Trophoblast cell (in vitro differentiated cells and primary cell): ENCODE measurements around the gene HS6ST3.
A peak's percentile ranks its signal among the peaks of the same experiment; 100 is the strongest.

ENCODE experiments used
- DNase-seq, 2 donors: peaks; one replicate each; pipeline ENCODE4 v3.0.0-alpha.2; 2016
- H2AFZ ChIP-seq: 2 replicates; pipeline ENCODE4 v1.6.1; 2013; ENCODE audit warnings: low read length, moderate library complexity, mild to moderate bottlenecking; ENCODE audit not compliant: insufficient read depth, poor library complexity
- H2AK5ac ChIP-seq: 2 replicates; pipeline ENCODE4 v1.6.1; 2013; ENCODE audit warnings: mild to moderate bottlenecking, low read length
- H2BK120ac ChIP-seq: 2 replicates; pipeline ENCODE4 v1.6.1; 2013; ENCODE audit warnings: low read length, mild to moderate bottlenecking, moderate library complexity; ENCODE audit not compliant: insufficient read depth, poor library complexity
- H2BK12ac ChIP-seq: 2 replicates; pipeline ENCODE4 v1.6.1; 2013; ENCODE audit warnings: mild to moderate bottlenecking, low read length, moderate library complexity
- H2BK5ac ChIP-seq: 2 replicates; pipeline ENCODE4 v1.6.1; 2013; ENCODE audit warnings: low read length, low read depth, moderate library complexity, mild to moderate bottlenecking; ENCODE audit not compliant: poor library complexity
- H3K14ac ChIP-seq: 2 replicates; pipeline ENCODE4 v1.6.1; 2013; ENCODE audit warnings: mild to moderate bottlenecking, low read length
- H3K18ac ChIP-seq: 2 replicates; pipeline ENCODE4 v1.6.1; 2013; ENCODE audit warnings: mild to moderate bottlenecking, low read length
- H3K23ac ChIP-seq: 2 replicates; pipeline ENCODE4 v1.6.1; 2013; ENCODE audit warnings: low read length
- H3K27ac ChIP-seq: 2 replicates; pipeline ENCODE4 v1.5.1; 2013; ENCODE audit warnings: low read depth, mild to moderate bottlenecking, inconsistent platforms, low read length, moderate library complexity
- H3K27me3 ChIP-seq: 2 replicates; pipeline ENCODE4 v1.6.1; 2013; ENCODE audit warnings: inconsistent platforms, mild to moderate bottlenecking, low read length, moderate library complexity; ENCODE audit not compliant: insufficient read depth
- H3K36me3 ChIP-seq, 2 experiments: 1 replicate in 1 of 2; 2 replicates in 1 of 2; pipeline ENCODE4 v1.6.1; 2013; ENCODE audit warnings: low read length in 2 of 2, mild to moderate bottlenecking in 2 of 2, moderate library complexity in 1 of 2; ENCODE audit not compliant: insufficient read depth in 2 of 2, control insufficient read depth in 1 of 2
- H3K4ac ChIP-seq: 2 replicates; pipeline ENCODE4 v1.6.1; 2013; ENCODE audit warnings: low read depth, mild to moderate bottlenecking, low read length, moderate library complexity
- H3K4me1 ChIP-seq, 2 experiments: 1 replicate in 1 of 2; 2 replicates in 1 of 2; pipeline ENCODE4 v1.6.1; 2013; ENCODE audit warnings: low read length in 2 of 2, mild to moderate bottlenecking in 2 of 2, moderate library complexity in 1 of 2; ENCODE audit not compliant: insufficient read depth in 2 of 2, control insufficient read depth in 1 of 2
- H3K4me2 ChIP-seq: 2 replicates; pipeline ENCODE4 v1.6.1; 2013; ENCODE audit warnings: inconsistent platforms, mild to moderate bottlenecking, low read length, moderate library complexity
- H3K4me3 ChIP-seq: 2 replicates; pipeline ENCODE4 v1.5.1; 2013; ENCODE audit warnings: mild to moderate bottlenecking, low read depth, low read length, inconsistent platforms
- H3K79me1 ChIP-seq: one replicate; pipeline ENCODE4 v1.6.1; 2013; ENCODE audit warnings: low read length
- H3K79me2 ChIP-seq: 2 replicates; pipeline ENCODE4 v1.6.1; 2013; ENCODE audit warnings: low read length, mild to moderate bottlenecking; ENCODE audit not compliant: control insufficient read depth, insufficient read depth, poor library complexity
- H3K9ac ChIP-seq: 2 replicates; pipeline ENCODE4 v1.6.1; 2013; ENCODE audit warnings: mild to moderate bottlenecking, low read length
- H3K9me3 ChIP-seq: 2 replicates; pipeline ENCODE4 v1.6.1; 2013; ENCODE audit warnings: low read depth, mild to moderate bottlenecking, control low read depth, inconsistent platforms, low read length; ENCODE audit not compliant: insufficient read depth
- H4K12ac ChIP-seq: 2 replicates; pipeline ENCODE4 v1.6.1; 2013; ENCODE audit warnings: low read depth, mild to moderate bottlenecking, low read length, moderate library complexity
- H4K8ac ChIP-seq: 2 replicates; pipeline ENCODE4 v1.6.1; 2013; ENCODE audit warnings: low read depth, mild to moderate bottlenecking, low read length, moderate library complexity
- H4K91ac ChIP-seq: one replicate; pipeline ENCODE4 v1.6.1; 2013; ENCODE audit warnings: low read depth, mild to moderate bottlenecking, low read length, moderate library complexity
- WGBS: extraction: QIAGEN DNeasy Blood & Tissue Kit; methylation state at CpG from one replicate; pipeline ENCODE4 v1.1.7; 2013; ENCODE audit warnings: missing lambda C conversion rate; ENCODE audit not compliant: insufficient read length, insufficient coverage; ENCODE audit errors: extremely low coverage; 5-methylcytosine and 5-hydroxymethylcytosine counted together

HS6ST3 gene

GRCh38 chr13:96532804-96533203 is 442.9 kb downstream of the HS6ST3 start:
- Histone ChIP-seq H3K4ac (no peak overlapping the region), H3K4me3 (no peak overlapping the region), H3K27me3 (no peaks in the 10 kb centered on the region), H4K12ac (no peak overlapping the region), H2BK120ac (no peak overlapping the region), H4K91ac (no peak overlapping the region), H3K4me1 (no peaks in the 10 kb centered on the region), H3K18ac (no peak overlapping the region), H3K23ac (no peak overlapping the region), H2AK5ac (no peak overlapping the region), H3K4me2 (no peak overlapping the region), H3K9ac (no peak overlapping the region), H3K36me3 (no peaks in the 10 kb centered on the region), H2BK12ac (no peak overlapping the region), H3K27ac (no peak overlapping the region), H4K8ac (no peak overlapping the region), H2AFZ (no peak overlapping the region), H3K79me1 (no peaks in the 10 kb centered on the region), H2BK5ac (no peak overlapping the region), H3K79me2 (no peaks in the 10 kb centered on the region), H3K14ac (no peak overlapping the region), H3K9me3 (no peaks in the 10 kb centered on the region)
- DNase-seq = no peak
- no CpG with 5 or more reads among the region's 2 CpGs for WGBS

GRCh38 chr13:96533408-96533807 is 443.5 kb downstream of the HS6ST3 start:
- no peaks in the 10 kb centered on the region for H3K27me3 ChIP-seq
- no peak overlapping the region for H4K12ac ChIP-seq
- no peaks in the 10 kb centered on the region for H3K4me1 ChIP-seq
- no peak overlapping the region for H3K4me2 ChIP-seq
- H2BK120ac ChIP-seq = no peak overlapping the region
- no peak overlapping the region for H3K4me3 ChIP-seq
- no peak overlapping the region for H3K9ac ChIP-seq
- H2AK5ac ChIP-seq = no peak overlapping the region
- no peak overlapping the region for H4K91ac ChIP-seq
- no peak overlapping the region for H3K18ac ChIP-seq
- no peak overlapping the region for H3K14ac ChIP-seq
- H3K23ac ChIP-seq = no peak overlapping the region
- no peaks in the 10 kb centered on the region for H3K36me3 ChIP-seq
- no peak overlapping the region for H3K27ac ChIP-seq
- DNase-seq = no peak
- H2BK5ac ChIP-seq = no peak overlapping the region
- no peaks in the 10 kb centered on the region for H3K79me2 ChIP-seq
- H2BK12ac ChIP-seq = no peak overlapping the region
- no peaks in the 10 kb centered on the region for H3K9me3 ChIP-seq
- H2AFZ ChIP-seq = no peak overlapping the region
- no peak overlapping the region for H3K4ac ChIP-seq
- no peaks in the 10 kb centered on the region for H3K79me1 ChIP-seq
- no CpG with 5 or more reads among the region's 7 CpGs for WGBS
- H4K8ac ChIP-seq = no peak overlapping the region

GRCh38 chr13:96539791-96540190 is 449.9 kb downstream of the HS6ST3 start:
- no peak overlapping the region for H3K4me2 ChIP-seq
- no CpG with 5 or more reads among the region's 2 CpGs for WGBS
- H2BK5ac ChIP-seq = no peak overlapping the region
- H3K4me3 ChIP-seq = no peak overlapping the region
- H3K79me1 ChIP-seq = no peaks in the 10 kb centered on the region
- no peak overlapping the region for H2AK5ac ChIP-seq
- no peaks in the 10 kb centered on the region for H3K4me1 ChIP-seq
- H3K18ac ChIP-seq = no peak overlapping the region
- no peak overlapping the region for H3K23ac ChIP-seq
- no peak overlapping the region for H2AFZ ChIP-seq
- H4K12ac ChIP-seq = no peak overlapping the region
- no peak overlapping the region for H4K8ac ChIP-seq
- no peaks in the 10 kb centered on the region for H3K27me3 ChIP-seq
- DNase-seq = peak; percentile 78 to 94
- no peak overlapping the region for H3K9ac ChIP-seq
- no peak overlapping the region for H3K14ac ChIP-seq
- H3K4ac ChIP-seq = no peak overlapping the region
- H3K9me3 ChIP-seq = no peaks in the 10 kb centered on the region
- no peaks in the 10 kb centered on the region for H3K79me2 ChIP-seq
- H3K36me3 ChIP-seq = no peaks in the 10 kb centered on the region
- H3K27ac ChIP-seq = no peak overlapping the region
- no peak overlapping the region for H2BK120ac ChIP-seq
- no peak overlapping the region for H4K91ac ChIP-seq
- H2BK12ac ChIP-seq = no peak overlapping the region

GRCh38 chr13:96540670-96541069 is 450.8 kb downstream of the HS6ST3 start:
- DNase-seq = peak; percentile 3 to 5
- Histone ChIP-seq H2BK5ac (no peak overlapping the region), H3K79me2 (no peaks in the 10 kb centered on the region)

More at GRCh38 chr13:96540670-96541069, 450.8 kb downstream of the HS6ST3 start:
- Histone ChIP-seq H4K8ac (no peak overlapping the region), H3K4me2 (no peak overlapping the region), H4K91ac (no peak overlapping the region), H2AFZ (no peak overlapping the region), H3K79me1 (no peaks in the 10 kb centered on the region), H3K9ac (no peak overlapping the region), H3K4ac (no peak overlapping the region), H3K4me1 (no peaks in the 10 kb centered on the region), H2BK12ac (no peak overlapping the region), H3K18ac (no peak overlapping the region), H3K36me3 (no peaks in the 10 kb centered on the region), H3K14ac (no peak overlapping the region), H3K9me3 (no peaks in the 10 kb centered on the region), H3K4me3 (no peak overlapping the region), H2AK5ac (no peak overlapping the region), H2BK120ac (no peak overlapping the region), H3K27me3 (no peaks in the 10 kb centered on the region), H3K23ac (no peak overlapping the region), H3K27ac (no peak overlapping the region), H4K12ac (no peak overlapping the region)
- WGBS = no CpG with 5 or more reads among the region's 3 CpGs
